Calu3 (cell line): Measurements from ENCODE around the gene NPHS1. TPM values are rescaled to one million over a fixed set of nuclear protein-coding genes. Genes with fewer than 3 reads are reported as not detected.

Source experiments
- BruUV-seq: library from RNA; stranded (reverse); fragments of 400-500 nt; replicated peaks from 2 replicates; lab custom pipeline; 2021; lab: Mats Ljungman, UMichigan
- CTCF ChIA-PET: fragments of 300-600 bp; sonication (Branson Sonifier 250); formaldehyde crosslinking; loops from one replicate; lab custom pipeline; 2022; ENCODE audit warnings: antibody characterized with exemption; lab: Charles Lee
- DNase-seq: peaks from one replicate; pipeline ENCODE4 v3.0.0; 2022
- H3K27ac Mint-ChIP-seq: one replicate; pipeline ENCODE4 v1.8.0; 2022; ENCODE audit warnings: mixed read lengths; ENCODE audit not compliant: unreplicated experiment
- H3K27me3 Mint-ChIP-seq: one replicate; pipeline ENCODE4 v1.8.0; 2022; ENCODE audit warnings: mixed read lengths; ENCODE audit not compliant: unreplicated experiment
- H3K36me3 Mint-ChIP-seq: one replicate; pipeline ENCODE4 v1.8.0; 2022; ENCODE audit warnings: mild to moderate bottlenecking, moderate library complexity, mixed read lengths; ENCODE audit not compliant: insufficient read depth, unreplicated experiment
- H3K4me1 Mint-ChIP-seq: one replicate; pipeline ENCODE4 v1.8.0; 2022; ENCODE audit warnings: mild to moderate bottlenecking, low read depth, mixed read lengths; ENCODE audit not compliant: unreplicated experiment
- H3K4me3 Mint-ChIP-seq: one replicate; pipeline ENCODE4 v1.8.0; 2022; ENCODE audit warnings: mild to moderate bottlenecking, low read depth, moderate library complexity, mixed read lengths; ENCODE audit not compliant: unreplicated experiment
- H3K9me3 Mint-ChIP-seq: one replicate; pipeline ENCODE4 v1.8.0; 2022; ENCODE audit warnings: low read depth, mixed read lengths; ENCODE audit not compliant: unreplicated experiment
- intact Hi-C: fragments of 100-400 bp; cut with micrococcal nuclease; formaldehyde crosslinking; loops from one replicate; pipeline ENCODE4 v1.10.0; 2022; ENCODE audit not compliant: unreplicated experiment
- total RNA-seq: library from RNA; stranded (reverse); gene quantifications from 2 replicates; pipeline ENCODE4 v1.2.3, GENCODE V29; 2022
- TF ChIP-seq, protein P1 (sequence below): fragments of 200-600 bp; IDR thresholded peaks from one replicate; pipeline ENCODE4 v1.8.0; 2022; ENCODE audit warnings: antibody characterized with exemption; ENCODE audit not compliant: unreplicated experiment

NPHS1 gene
- total RNA-seq, 1 experiment from 2014 or later = not detected

DNA sequence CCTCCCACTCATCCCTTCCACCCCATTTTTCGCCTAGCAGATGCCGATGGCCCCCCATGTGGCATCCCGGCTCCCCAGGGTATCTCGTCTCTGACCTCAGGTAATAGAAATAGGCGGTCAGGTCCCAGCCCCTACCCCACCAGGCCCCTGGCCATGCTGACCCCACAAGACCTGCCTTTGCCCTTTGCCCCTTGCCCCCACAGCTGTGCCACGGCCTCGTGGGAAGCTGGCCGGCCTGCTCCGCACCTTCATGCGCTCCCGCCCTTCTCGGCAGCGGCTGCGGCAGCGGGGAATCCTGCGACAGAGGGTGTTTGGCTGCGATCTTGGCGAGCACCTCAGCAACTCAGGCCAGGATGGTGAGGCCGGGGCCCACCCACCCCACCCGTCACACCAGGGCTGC lies 71.6 kb downstream of the NPHS1 start:
- no TSS peak for BruUV-seq
- no peak for DNase-seq
- intact Hi-C loops = no loop called here
- CTCF ChIA-PET = no interaction called here
- TF ChIP-seq, protein P1, sequence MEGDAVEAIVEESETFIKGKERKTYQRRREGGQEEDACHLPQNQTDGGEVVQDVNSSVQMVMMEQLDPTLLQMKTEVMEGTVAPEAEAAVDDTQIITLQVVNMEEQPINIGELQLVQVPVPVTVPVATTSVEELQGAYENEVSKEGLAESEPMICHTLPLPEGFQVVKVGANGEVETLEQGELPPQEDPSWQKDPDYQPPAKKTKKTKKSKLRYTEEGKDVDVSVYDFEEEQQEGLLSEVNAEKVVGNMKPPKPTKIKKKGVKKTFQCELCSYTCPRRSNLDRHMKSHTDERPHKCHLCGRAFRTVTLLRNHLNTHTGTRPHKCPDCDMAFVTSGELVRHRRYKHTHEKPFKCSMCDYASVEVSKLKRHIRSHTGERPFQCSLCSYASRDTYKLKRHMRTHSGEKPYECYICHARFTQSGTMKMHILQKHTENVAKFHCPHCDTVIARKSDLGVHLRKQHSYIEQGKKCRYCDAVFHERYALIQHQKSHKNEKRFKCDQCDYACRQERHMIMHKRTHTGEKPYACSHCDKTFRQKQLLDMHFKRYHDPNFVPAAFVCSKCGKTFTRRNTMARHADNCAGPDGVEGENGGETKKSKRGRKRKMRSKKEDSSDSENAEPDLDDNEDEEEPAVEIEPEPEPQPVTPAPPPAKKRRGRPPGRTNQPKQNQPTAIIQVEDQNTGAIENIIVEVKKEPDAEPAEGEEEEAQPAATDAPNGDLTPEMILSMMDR = no peak
- Mint-ChIP-seq H3K9me3 (no peaks in the 10 kb centered on the region), H3K4me1 (peaks cover 8% of the 10 kb centered on the region), H3K4me3 (no peak overlapping the region), H3K36me3 (no peaks in the 10 kb centered on the region), H3K27me3 (no peaks in the 10 kb centered on the region), H3K27ac (no peak overlapping the region)

DNA sequence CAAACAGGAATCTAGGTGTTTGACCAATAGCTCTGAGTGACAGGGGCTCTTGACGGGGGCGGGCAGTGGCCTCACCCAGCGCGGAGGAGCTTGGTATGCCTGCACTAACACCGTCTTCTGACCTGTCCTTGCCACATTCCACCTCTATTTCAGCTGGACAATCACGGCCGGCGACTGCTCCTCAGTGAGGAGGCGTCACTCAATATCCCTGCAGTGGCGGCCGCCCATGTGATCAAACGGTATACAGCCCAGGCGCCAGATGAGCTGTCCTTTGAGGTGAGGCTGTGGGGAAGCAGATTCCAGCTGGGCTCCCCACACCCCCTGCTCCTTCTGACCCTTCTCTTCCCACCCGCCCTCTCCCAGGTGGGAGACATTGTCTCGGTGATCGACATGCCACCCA lies 72.2 kb downstream of the NPHS1 start:
- H3K27ac Mint-ChIP-seq = no peak overlapping the region
- H3K36me3 Mint-ChIP-seq = peaks cover 4% of the 10 kb centered on the region
- CTCF ChIA-PET = no interaction called here

DNA sequence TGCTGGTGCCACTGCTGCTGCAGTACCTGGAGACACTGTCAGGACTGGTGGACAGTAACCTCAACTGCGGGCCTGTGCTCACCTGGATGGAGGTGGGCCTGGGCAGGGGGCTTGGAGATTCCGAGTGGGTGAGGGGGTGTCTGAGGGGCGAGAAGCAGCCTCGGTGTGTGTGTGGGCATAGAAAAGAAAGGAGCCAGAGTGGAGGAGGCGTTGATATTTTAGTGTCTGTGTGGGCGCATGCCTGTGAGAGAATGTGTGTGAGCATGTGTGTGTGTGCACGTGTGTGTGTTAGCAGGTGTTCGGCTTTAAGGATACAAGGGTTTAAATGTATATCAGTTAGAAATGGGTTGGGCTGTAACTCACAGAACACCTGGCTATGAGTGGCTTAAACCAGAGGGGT lies 73.3 kb downstream of the NPHS1 start:
- no peak overlapping the region for H3K4me3 Mint-ChIP-seq
- no peak for DNase-seq
- no peaks in the 10 kb centered on the region for H3K9me3 Mint-ChIP-seq
- CTCF ChIA-PET = no interaction called here
- TF ChIP-seq, protein P1 = no peak
- intact Hi-C loops = no loop called here
- BruUV-seq = no TSS peak
- H3K27ac Mint-ChIP-seq = no peak overlapping the region
- peaks cover 20% of the 10 kb centered on the region for H3K4me1 Mint-ChIP-seq
- H3K27me3 Mint-ChIP-seq = no peaks in the 10 kb centered on the region
- H3K36me3 Mint-ChIP-seq = peaks cover 11% of the 10 kb centered on the region

More for the DNA sequence above, 72.2 kb downstream of the NPHS1 start:
- no peak for DNase-seq
- Mint-ChIP-seq H3K4me1 (peaks cover 10% of the 10 kb centered on the region), H3K27me3 (no peaks in the 10 kb centered on the region), H3K4me3 (no peak overlapping the region), H3K9me3 (no peaks in the 10 kb centered on the region)
- intact Hi-C loops = no loop called here
- BruUV-seq = no TSS peak
- TF ChIP-seq, protein P1 = no peak

DNA sequence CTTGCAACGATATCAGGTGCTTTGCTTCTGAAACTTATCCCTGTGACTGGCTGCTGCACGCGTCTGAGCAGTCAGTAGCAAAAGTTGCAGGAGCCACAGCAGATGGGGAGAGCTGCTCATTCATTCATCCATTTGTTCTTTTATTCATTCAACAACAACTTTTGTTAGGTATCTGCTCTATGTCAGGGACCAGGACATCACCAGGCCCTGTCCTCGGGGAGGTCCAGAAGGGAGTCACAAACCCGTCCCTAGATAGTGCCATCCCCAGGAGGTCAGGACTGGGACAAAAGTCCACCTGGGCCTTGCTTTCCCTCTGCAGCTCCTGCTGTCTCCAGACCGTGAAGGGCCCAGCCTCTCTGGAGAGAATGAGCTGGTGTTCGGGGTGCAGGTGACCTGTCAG lies 74.3 kb downstream of the NPHS1 start:
- TF ChIP-seq, protein P1 = no peak
- intact Hi-C loops = no loop called here
- Mint-ChIP-seq H3K4me1 (peaks cover 13% of the 10 kb centered on the region), H3K4me3 (no peak overlapping the region), H3K27ac (no peak overlapping the region), H3K36me3 (peaks cover 11% of the 10 kb centered on the region), H3K9me3 (no peaks in the 10 kb centered on the region), H3K27me3 (no peaks in the 10 kb centered on the region)
- BruUV-seq = no TSS peak
- CTCF ChIA-PET = interaction anchor here (0.7 to 0.8 kb wide), 2 partner anchors 15 to 32 kb away, joined by 3 to 4 read pairs; partner anchors contain the start of gene PSENEN
- DNase-seq = no peak
